Adrenal gland (tissue), 5 donors: ENCODE measurements around the gene ST6GALNAC3.

Experiments used
- POLR2A ChIP-seq, 2 donors: fragments of 450-650 bp; IDR thresholded peaks; one replicate each; pipeline ENCODE4 v1.6.1; 2017; ENCODE audit warnings: antibody characterized with exemption in 2 of 2, mild to moderate bottlenecking in 2 of 2, moderate library complexity in 1 of 2
- TF ChIP-seq, protein P1 (sequence below), 6 experiments: fragments of 450-650 bp in 4 of 6; fragments of 200-600 bp in 2 of 6; sonication (generic) in 1 of 6; IDR thresholded peaks; 1 replicate in 5 of 6; 2 replicates in 1 of 6; pipeline versions ENCODE4 v1.5.1 to v1.8.0; 2016 to 2021; ENCODE audit warnings: antibody characterized with exemption in 6 of 6, mild to moderate bottlenecking in 2 of 6, moderate library complexity in 1 of 6
- donor health status: DM: no; HTN: no; CAD: no.

GRCh38 chr1:76337542-76338219 is 263.1 kb downstream of the ST6GALNAC3 start:
- TF ChIP-seq, protein P1, sequence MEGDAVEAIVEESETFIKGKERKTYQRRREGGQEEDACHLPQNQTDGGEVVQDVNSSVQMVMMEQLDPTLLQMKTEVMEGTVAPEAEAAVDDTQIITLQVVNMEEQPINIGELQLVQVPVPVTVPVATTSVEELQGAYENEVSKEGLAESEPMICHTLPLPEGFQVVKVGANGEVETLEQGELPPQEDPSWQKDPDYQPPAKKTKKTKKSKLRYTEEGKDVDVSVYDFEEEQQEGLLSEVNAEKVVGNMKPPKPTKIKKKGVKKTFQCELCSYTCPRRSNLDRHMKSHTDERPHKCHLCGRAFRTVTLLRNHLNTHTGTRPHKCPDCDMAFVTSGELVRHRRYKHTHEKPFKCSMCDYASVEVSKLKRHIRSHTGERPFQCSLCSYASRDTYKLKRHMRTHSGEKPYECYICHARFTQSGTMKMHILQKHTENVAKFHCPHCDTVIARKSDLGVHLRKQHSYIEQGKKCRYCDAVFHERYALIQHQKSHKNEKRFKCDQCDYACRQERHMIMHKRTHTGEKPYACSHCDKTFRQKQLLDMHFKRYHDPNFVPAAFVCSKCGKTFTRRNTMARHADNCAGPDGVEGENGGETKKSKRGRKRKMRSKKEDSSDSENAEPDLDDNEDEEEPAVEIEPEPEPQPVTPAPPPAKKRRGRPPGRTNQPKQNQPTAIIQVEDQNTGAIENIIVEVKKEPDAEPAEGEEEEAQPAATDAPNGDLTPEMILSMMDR (IDR thresholded peaks at IDR 0.05), result no peak
- no peak for TF ChIP-seq POLR2A (IDR thresholded peaks at IDR 0.05)
